Brain microvascular endothelial cell (primary cell): ENCODE measurements around the gene ARIH2.

Experiments used
- DNase-seq: peaks from one replicate; pipeline ENCODE4 v3.0.0-alpha.2; 2020
- H3K27ac ChIP-seq: fragments of 250-450 bp; sonication (Bioruptor Pico); 2 replicates; pipeline ENCODE4 v1.5.1; 2020; ENCODE audit warnings: mild to moderate bottlenecking, moderate library complexity
- H3K27me3 ChIP-seq: fragments of 250-450 bp; sonication (Bioruptor Pico); replicated peaks from 2 replicates; pipeline ENCODE4 v1.5.1; 2020; ENCODE audit warnings: mild to moderate bottlenecking
- H3K36me3 ChIP-seq: fragments of 250-450 bp; sonication (Bioruptor Pico); replicated peaks from 2 replicates; pipeline ENCODE4 v1.5.1; 2020; ENCODE audit warnings: mild to moderate bottlenecking
- H3K4me3 ChIP-seq: 2 replicates; pipeline ENCODE4 v1.5.1; 2011; ENCODE audit warnings: low read depth, mild to moderate bottlenecking, control low read depth, low read length, moderate library complexity
- in situ Hi-C: cut with HindIII; loops from 2 replicates; pipeline ENCODE4 v1.10.0; 2017; ENCODE audit warnings: low sequenced_read_pairs, low pct_ligation_motif_present
- TF ChIP-seq, protein P1 (sequence below): IDR thresholded peaks from 2 replicates; pipeline ENCODE4 v1.5.1; 2011; ENCODE audit warnings: low read depth, mild to moderate bottlenecking, moderate library complexity, low read length, control low read depth, inconsistent platforms; ENCODE audit errors: missing control alignments

The ARIH2 gene

DNA sequence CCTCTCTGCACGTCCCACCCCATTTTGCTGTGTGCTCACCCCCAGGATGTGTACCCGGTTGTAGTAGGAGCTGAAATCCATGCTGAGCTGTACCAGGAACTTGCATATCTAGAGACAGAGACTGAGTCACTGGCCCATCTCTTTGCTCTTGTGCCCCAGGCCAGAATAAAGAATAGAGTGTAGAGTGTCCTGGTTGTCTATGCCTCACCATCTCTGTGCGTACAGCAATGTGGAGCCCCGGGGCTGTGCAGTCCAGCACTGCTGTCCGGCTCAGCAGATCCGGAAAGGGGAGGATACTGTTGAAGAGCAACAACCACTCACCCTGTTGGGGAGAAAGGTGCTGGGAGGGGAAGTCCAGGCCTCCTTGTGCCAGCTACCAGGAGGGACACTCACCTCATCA, 97.1 kb downstream of the ARIH2 start:
- DNase-seq: no peak
- no peak overlapping the region for H3K27ac ChIP-seq
- no peaks in the 10 kb centered on the region for H3K27me3 ChIP-seq
- TF ChIP-seq, protein P1, sequence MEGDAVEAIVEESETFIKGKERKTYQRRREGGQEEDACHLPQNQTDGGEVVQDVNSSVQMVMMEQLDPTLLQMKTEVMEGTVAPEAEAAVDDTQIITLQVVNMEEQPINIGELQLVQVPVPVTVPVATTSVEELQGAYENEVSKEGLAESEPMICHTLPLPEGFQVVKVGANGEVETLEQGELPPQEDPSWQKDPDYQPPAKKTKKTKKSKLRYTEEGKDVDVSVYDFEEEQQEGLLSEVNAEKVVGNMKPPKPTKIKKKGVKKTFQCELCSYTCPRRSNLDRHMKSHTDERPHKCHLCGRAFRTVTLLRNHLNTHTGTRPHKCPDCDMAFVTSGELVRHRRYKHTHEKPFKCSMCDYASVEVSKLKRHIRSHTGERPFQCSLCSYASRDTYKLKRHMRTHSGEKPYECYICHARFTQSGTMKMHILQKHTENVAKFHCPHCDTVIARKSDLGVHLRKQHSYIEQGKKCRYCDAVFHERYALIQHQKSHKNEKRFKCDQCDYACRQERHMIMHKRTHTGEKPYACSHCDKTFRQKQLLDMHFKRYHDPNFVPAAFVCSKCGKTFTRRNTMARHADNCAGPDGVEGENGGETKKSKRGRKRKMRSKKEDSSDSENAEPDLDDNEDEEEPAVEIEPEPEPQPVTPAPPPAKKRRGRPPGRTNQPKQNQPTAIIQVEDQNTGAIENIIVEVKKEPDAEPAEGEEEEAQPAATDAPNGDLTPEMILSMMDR: no peak
- no peak overlapping the region for H3K4me3 ChIP-seq
- in situ Hi-C loops: no loop called here
- peaks cover 47% of the 10 kb centered on the region for H3K36me3 ChIP-seq

DNA sequence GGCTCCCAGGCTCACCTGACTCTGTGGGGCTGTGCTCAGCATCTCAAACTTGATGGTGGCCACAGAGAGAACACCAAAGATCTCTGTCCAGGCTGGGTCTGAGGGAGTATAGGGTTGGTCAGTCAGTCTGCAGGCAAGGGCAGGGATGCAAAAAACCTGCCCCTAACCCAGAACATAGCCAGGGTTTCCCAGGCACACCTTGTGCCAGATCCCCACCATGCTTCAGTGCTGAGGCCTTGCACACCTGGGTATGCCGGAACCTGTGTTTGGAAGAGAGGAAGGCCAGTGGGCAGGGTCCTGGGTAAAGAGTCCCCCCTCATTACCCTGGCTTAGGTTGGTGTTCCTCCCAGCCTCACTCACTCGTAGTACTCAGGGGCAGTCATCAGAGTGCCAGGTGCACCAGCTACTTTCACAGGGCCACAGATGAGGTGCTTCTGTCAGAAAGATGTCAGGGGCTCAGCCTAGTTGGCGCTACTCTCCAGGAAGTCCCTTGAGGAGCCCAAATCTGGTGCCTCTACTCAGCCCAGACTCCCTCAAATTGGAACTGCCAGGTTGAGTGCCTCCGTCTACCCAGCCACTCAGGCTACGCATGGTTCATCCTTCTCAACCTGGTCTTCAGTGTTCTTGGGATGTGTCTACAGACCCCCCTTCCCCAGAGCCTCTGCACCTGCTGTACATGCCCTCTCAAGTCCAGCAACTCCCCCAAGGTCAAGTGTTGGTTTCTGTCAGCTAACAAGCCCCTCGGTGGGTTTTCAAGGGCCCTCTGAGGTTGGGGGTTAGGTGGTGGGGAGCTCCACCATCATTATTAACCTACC, 98.0 kb downstream of the ARIH2 start:
- in situ Hi-C loops: no loop called here
- TF ChIP-seq, protein P1: no peak
- Histone ChIP-seq H3K4me3 (no peak overlapping the region), H3K27ac (no peak overlapping the region), H3K27me3 (no peaks in the 10 kb centered on the region), H3K36me3 (peaks cover 45% of the 10 kb centered on the region)
- no peak for DNase-seq

DNA sequence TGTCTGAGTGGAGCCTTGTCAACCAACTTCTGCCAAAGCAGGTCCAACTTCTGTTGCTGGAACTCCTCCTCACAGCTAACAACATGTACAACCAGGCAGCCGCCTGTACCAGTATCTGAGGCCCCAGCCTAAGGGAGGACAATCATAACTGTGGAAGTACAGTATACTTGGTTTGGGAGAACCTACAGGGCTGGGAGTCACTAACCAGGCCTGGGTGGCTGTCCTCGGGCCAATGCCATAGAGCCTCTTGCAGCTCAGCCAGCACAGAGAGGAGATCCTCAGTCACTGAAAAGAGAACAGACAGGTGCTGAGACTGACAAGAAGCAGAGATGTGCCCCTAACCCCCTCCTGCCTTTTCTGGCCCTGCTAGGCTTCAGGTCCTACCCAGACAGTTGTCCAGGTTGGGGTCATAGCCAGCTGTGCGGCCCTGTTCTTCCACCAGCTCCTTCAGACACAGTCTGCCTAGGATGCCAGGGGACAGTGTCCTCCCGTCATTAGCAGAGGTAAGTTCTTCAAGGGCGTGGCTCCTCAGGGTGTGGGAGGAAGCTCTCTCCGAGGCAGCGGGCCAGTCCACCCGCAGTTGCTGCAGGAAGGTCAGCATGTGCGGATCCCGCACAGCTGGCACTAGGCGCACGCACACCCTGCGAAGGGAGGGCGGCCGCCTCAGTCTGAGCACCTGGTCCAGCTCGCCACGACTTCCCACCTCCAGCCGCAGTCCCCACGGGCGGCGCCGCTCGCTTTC, 98.8 kb downstream of the ARIH2 start:
- Histone ChIP-seq H3K27me3 (no peaks in the 10 kb centered on the region), H3K27ac (no peak overlapping the region), H3K4me3 (peak overlapping the region; percentile 77), H3K36me3 (peaks cover 37% of the 10 kb centered on the region)
- DNase-seq: no peak
- TF ChIP-seq, protein P1: no peak
- in situ Hi-C loops: no loop called here

DNA sequence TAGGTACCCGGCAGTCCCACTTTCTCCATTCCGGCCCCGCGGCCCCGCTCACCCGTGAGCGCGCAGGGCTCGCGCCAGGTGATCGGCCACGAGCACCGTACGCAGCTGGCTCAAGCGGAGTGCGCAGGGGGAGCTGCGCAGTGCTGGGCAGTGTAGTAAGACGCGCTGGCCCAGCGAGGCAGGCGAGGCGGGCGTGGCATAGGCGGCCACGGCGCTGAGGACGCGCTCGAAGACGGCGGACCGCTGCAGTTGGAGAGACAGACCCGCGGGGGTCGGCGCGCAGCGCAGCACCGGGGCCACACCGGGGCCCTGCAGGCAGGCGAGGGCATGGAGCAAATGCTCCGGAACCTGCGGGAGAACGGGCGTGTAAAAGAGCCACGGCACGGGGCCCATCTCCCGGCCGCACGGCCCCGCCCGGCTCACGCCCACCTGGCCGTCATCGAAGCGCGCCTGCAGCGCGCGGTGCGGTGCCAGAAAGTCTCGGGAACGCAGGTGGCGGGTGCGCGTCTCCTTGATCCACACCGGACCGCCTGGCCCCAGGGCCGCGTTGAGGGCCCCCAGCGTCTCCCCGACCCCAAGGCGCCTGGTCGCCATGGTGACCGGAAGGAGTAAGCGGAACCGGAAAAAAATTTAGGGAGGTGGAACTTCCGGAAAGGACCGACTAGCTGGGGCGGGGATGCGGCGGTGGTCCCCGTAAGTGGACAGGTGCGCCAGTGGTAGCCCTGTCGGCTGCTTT, 99.5 kb downstream of the ARIH2 start, which contains the start of gene DALRD3:
Gene DALRD3, minus strand, starts transcription at position 610 of the 736 bp plus-strand sequence. Its CDS starts 16 bp downstream, at position 594.
- in situ Hi-C loops: no loop called here
- DNase-seq: peak; percentile 46
- Histone ChIP-seq H3K27ac (peak within 1 kb of the TSS; percentile 38), H3K4me3 (peak within 1 kb of the TSS; percentile 77), H3K36me3 (peaks cover 30% of the 10 kb centered on the region), H3K27me3 (no peaks in the 10 kb centered on the region)
- TF ChIP-seq, protein P1: no peak

DNA sequence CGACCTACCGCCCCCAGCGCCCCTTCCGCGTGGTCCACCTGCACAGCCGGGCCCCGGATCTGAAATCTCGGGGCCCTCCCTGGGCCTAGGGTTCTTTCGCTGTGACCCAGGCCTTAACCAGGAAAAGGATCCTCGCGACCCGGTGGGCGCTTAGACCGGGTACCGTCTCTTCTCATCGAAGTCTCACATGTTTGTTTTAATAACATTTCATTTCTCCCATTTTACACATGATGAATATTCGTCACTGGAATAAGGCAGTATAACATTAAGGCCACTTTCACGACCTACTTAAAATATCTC, 100.0 kb downstream of the ARIH2 start:
- TF ChIP-seq, protein P1: no peak
- DNase-seq: no peak
- Histone ChIP-seq H3K4me3 (peak overlapping the region; percentile 77), H3K36me3 (peaks cover 27% of the 10 kb centered on the region), H3K27ac (peak overlapping the region; percentile 38), H3K27me3 (no peaks in the 10 kb centered on the region)
- in situ Hi-C loops: no loop called here
